Measurements from ENCODE around the gene MAST2. TPM values are rescaled to one million over a fixed set of nuclear protein-coding genes. Genes with fewer than 3 reads are reported as not detected.

Gene MAST2
- total RNA-seq, 1 experiment from 2014 or later = 37.2 TPM

GRCh38 chr1:45971922-45972531 is 168.6 kb downstream of the MAST2 start (continued):
- no peak for TF ChIP-seq GRHL2 (CRISPR knock-in tag; IDR thresholded peaks at IDR 0.05; ENCODE audit: insufficient replicate concordance, severe bottlenecking)
- TF ChIP-seq ZNF138 (CRISPR knock-in tag; conservative IDR thresholded peaks at IDR 0.05) = no peak
- no peak for TF ChIP-seq TCF7 (CRISPR knock-in tag; IDR thresholded peaks at IDR 0.05; ENCODE audit: low read depth)
- no peak for TF ChIP-seq ZNF416 (CRISPR knock-in tag; IDR thresholded peaks at IDR 0.05)
- TF ChIP-seq SMAD4 (CRISPR knock-in tag; IDR thresholded peaks at IDR 0.05) = no peak
- no peak for TF ChIP-seq RELA (CRISPR knock-in tag; IDR thresholded peaks at IDR 0.05; ENCODE audit: borderline replicate concordance)
- no peak for TF ChIP-seq ZNF219 (CRISPR knock-in tag; IDR thresholded peaks at IDR 0.05; ENCODE audit: borderline replicate concordance)
- no peak for TF ChIP-seq OVOL2 (CRISPR knock-in tag; IDR thresholded peaks at IDR 0.05; ENCODE audit: borderline replicate concordance)

GRCh38 chr1:45972621-45973020 is 169.2 kb downstream of the MAST2 start:
- H3K9me3 Mint-ChIP-seq = peaks cover 6% of the 10 kb centered on the region; the same call in 1 of the 2 replicates
- POLR2A ChIA-PET = no interaction called here
- H3K27ac Mint-ChIP-seq = no peak overlapping the region
- DNase-seq (ENCODE audit: low spot score) (no peak), ATAC-seq (no peak)
- peaks cover 13% of the 10 kb centered on the region for H3K4me1 Mint-ChIP-seq
- no peaks in the 10 kb centered on the region for H3K27me3 Mint-ChIP-seq (ENCODE audit: low read depth)
- peaks cover 3% of the 10 kb centered on the region; the same call in 1 of the 2 replicates for H3K36me3 Mint-ChIP-seq
- CTCF ChIA-PET = interaction anchor here (0.6 kb wide), 1 partner anchor 296 kb away, joined by 3 read pairs; no protein-coding TSS in a partner anchor
- TF ChIP-seq TEAD1 (CRISPR knock-in tag; IDR thresholded peaks at IDR 0.05) (no peak), JUN (CRISPR knock-in tag; IDR thresholded peaks at IDR 0.05) (no peak)
- no peak overlapping the region for H3K4me3 Mint-ChIP-seq

GRCh38 chr1:45973121-45973520 is 169.7 kb downstream of the MAST2 start:
- POLR2A ChIA-PET = no interaction called here
- Mint-ChIP-seq H3K36me3 (peaks cover 3% of the 10 kb centered on the region; the same call in 1 of the 2 replicates), H3K27me3 (ENCODE audit: low read depth) (no peaks in the 10 kb centered on the region), H3K9me3 (peaks cover 6% of the 10 kb centered on the region; the same call in 1 of the 2 replicates), H3K4me1 (peaks cover 13% of the 10 kb centered on the region), H3K4me3 (no peak overlapping the region), H3K27ac (no peak overlapping the region)
- TF ChIP-seq HMGXB4 (CRISPR knock-in tag; IDR thresholded peaks at IDR 0.05) (no peak), ZNF281 (CRISPR knock-in tag; IDR thresholded peaks at IDR 0.05) (no peak), AR (CRISPR knock-in tag; IDR thresholded peaks at IDR 0.05) (no peak), JAZF1 (CRISPR knock-in tag; IDR thresholded peaks at IDR 0.05) (no peak), CBFB (CRISPR knock-in tag; IDR thresholded peaks at IDR 0.05; ENCODE audit: low read depth) (no peak), ETV6 (CRISPR knock-in tag; IDR thresholded peaks at IDR 0.05) (no peak), E2F1 (CRISPR knock-in tag; IDR thresholded peaks at IDR 0.05) (no peak), ZNF219 (CRISPR knock-in tag; IDR thresholded peaks at IDR 0.05; ENCODE audit: borderline replicate concordance) (no peak), PRDM15 (CRISPR knock-in tag; IDR thresholded peaks at IDR 0.05) (no peak)
- ATAC-seq (no peak), DNase-seq (ENCODE audit: low spot score) (no peak)
- CTCF ChIA-PET = no interaction called here
